GM12865 (cell line): ENCODE data around the gene HPCAL1.
A peak's percentile ranks its signal among the peaks of the same experiment; 100 is the strongest.

Experiments
- DNase-seq: peaks from one replicate; pipeline ENCODE4 v3.0.0; 2010; ENCODE audit warnings: low read depth
- H3K4me3 ChIP-seq: 2 replicates; pipeline ENCODE4 v1.5.1; 2011; ENCODE audit warnings: mild to moderate bottlenecking, low read depth, low read length, control low read depth
- CTCF ChIP-seq: IDR thresholded peaks from 2 replicates; pipeline ENCODE4 v1.5.1; 2011; ENCODE audit warnings: low read length, control low read depth, low read depth, inconsistent platforms; ENCODE audit not compliant: insufficient read depth; ENCODE audit errors: missing control alignments

Gene HPCAL1

GRCh38 chr2:10406491-10407188, 103.9 kb downstream of the HPCAL1 start:
- no peak for DNase-seq
- no peak for TF ChIP-seq CTCF
- no peak overlapping the region for H3K4me3 ChIP-seq

GRCh38 chr2:10407432-10407831, 104.7 kb downstream of the HPCAL1 start:
- DNase-seq = no peak
- no peak overlapping the region for H3K4me3 ChIP-seq
- TF ChIP-seq CTCF = no peak

- no peak for TF ChIP-seq CTCF
- peak overlapping the region; percentile 48 for H3K4me3 ChIP-seq
- peak; percentile 86 for DNase-seq
Measured at GRCh38 chr2:10407841-10408648, 105.3 kb downstream of the HPCAL1 start.

GRCh38 chr2:10408649-10409579, 106.2 kb downstream of the HPCAL1 start:
- H3K4me3 ChIP-seq = peak overlapping the region; percentile 48
- peak; percentile 99 for TF ChIP-seq CTCF
- peak; percentile 90 for DNase-seq

GRCh38 chr2:10410001-10410822, 107.5 kb downstream of the HPCAL1 start:
- DNase-seq = peak; percentile 71
- TF ChIP-seq CTCF = no peak
- H3K4me3 ChIP-seq = no peak overlapping the region
